ENCODE data around the gene DGKH.

DNA sequence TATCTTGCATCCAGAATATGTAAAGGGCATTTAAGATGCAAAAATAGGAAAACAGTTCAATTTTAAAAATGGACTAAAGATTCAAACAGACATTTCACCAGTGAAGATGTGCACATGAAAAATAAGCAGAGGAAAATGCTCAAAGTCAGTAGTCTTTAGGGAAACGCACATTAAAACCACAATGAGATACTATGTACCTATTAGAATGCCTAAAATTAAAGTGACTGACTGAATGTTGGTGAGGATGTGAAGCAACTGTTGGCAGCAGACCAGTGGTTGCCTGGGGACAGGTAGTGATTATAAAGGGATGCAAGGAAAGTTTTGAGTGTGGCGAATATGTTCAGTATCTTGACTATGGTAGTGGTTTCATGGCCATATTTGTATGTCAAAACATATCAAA is 75.2 kb downstream of the DGKH start:
- TF ChIP-seq, protein P1, sequence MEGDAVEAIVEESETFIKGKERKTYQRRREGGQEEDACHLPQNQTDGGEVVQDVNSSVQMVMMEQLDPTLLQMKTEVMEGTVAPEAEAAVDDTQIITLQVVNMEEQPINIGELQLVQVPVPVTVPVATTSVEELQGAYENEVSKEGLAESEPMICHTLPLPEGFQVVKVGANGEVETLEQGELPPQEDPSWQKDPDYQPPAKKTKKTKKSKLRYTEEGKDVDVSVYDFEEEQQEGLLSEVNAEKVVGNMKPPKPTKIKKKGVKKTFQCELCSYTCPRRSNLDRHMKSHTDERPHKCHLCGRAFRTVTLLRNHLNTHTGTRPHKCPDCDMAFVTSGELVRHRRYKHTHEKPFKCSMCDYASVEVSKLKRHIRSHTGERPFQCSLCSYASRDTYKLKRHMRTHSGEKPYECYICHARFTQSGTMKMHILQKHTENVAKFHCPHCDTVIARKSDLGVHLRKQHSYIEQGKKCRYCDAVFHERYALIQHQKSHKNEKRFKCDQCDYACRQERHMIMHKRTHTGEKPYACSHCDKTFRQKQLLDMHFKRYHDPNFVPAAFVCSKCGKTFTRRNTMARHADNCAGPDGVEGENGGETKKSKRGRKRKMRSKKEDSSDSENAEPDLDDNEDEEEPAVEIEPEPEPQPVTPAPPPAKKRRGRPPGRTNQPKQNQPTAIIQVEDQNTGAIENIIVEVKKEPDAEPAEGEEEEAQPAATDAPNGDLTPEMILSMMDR (IDR thresholded peaks at IDR 0.05 in 2 of 3, conservative IDR thresholded peaks at IDR 0.05 in 1 of 3; ENCODE audit: borderline replicate concordance in 1 of 3, insufficient read depth in 1 of 3, low read depth in 2 of 3, low read length in 2 of 3): no peak
- TF ChIP-seq POLR2AphosphoS5 (IDR thresholded peaks at IDR 0.05; ENCODE audit: low read depth, low read length): no peak
- TF ChIP-seq YY1 (IDR thresholded peaks at IDR 0.05; ENCODE audit: extremely low read depth, insufficient replicate concordance, low read depth, low read length): no peak
- TF ChIP-seq, protein P2, sequence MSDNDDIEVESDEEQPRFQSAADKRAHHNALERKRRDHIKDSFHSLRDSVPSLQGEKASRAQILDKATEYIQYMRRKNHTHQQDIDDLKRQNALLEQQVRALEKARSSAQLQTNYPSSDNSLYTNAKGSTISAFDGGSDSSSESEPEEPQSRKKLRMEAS (IDR thresholded peaks at IDR 0.05): no peak
- no peak for TF ChIP-seq EZH2phosphoT487 (IDR thresholded peaks at IDR 0.05; ENCODE audit: borderline replicate concordance)
- TF ChIP-seq EZH2 (IDR thresholded peaks at IDR 0.05): no peak

Data from HCT116 (cell line).